Sciatic nerve (tissue), 2 donors: ENCODE results near the gene THAP8. TPM values are rescaled to one million over a fixed set of nuclear protein-coding genes. Genes with fewer than 3 reads are reported as not detected.
A peak's percentile ranks its signal among the peaks of the same experiment; 100 is the strongest.
"Not testable (repeated sequence)": the region's sequence is repeated elsewhere in the genome, so short reads cannot be mapped to it uniquely, and the experiment has no call there.

ENCODE experiments used
- ATAC-seq: fragments of 200-7000 bp; cut with Tn5 transposase; one replicate; pipeline ENCODE4 v1.9.1; 2020; ENCODE audit warnings: mild to moderate bottlenecking, moderate library complexity
- DNase-seq: peaks from one replicate; pipeline ENCODE4 v3.0.0-alpha.2; 2020; ENCODE audit warnings: low spot score
- intact Hi-C: fragments of 100-400 bp; cut with DNase I; formaldehyde crosslinking; loops from one replicate; pipeline ENCODE4 v1.14.2; 2022
- total RNA-seq: library from RNA; stranded (reverse); fragmentation: NEBNext Ultra II Directional; extraction: Animal tissue kit (Norgen Biotek cat#: 25700); gene quantifications from one replicate; pipeline ENCODE4 v1.2.1, GENCODE V29; 2021
- donor health status: DM: no; HTN: no; CAD: no.
- donor health status: DM: no; HTN: no; CAD: no.

THAP8 gene
- total RNA-seq, 1 donor from 2014 or later: 10.5 TPM

GRCh38 chr19:36073121-36073876 lies 19.2 kb upstream of the THAP8 start:
- intact Hi-C loops: no loop called here
- DNase-seq (no peak), ATAC-seq (no peak)

- DNase-seq (no peak), ATAC-seq (no peak)
- intact Hi-C loops: no loop called here
These were observed 18.0 kb upstream of the THAP8 start for GRCh38 chr19:36072081-36072480.

GRCh38 chr19:36068810-36069499 lies 14.9 kb upstream of the THAP8 start:
- not testable (repeated sequence) for DNase-seq, ATAC-seq
- intact Hi-C loops: loop anchor here (10.0 kb wide), 1 partner anchor 46 kb away; the partner anchor contains the start of genes OVOL3, POLR2I and TBCB

- DNase-seq (no peak), ATAC-seq (no peak)
- intact Hi-C loops: loop anchor here (10.0 kb wide), 1 partner anchor 47 kb away; the partner anchor contains the start of genes OVOL3, POLR2I and TBCB
These were observed 13.6 kb upstream of the THAP8 start for GRCh38 chr19:36067681-36068080.

- intact Hi-C loops: loop anchor here (10.0 kb wide), 1 partner anchor 50 kb away; the partner anchor contains the start of genes OVOL3, POLR2I and TBCB
- DNase-seq: no peak
- ATAC-seq: no peak
These were observed 10.7 kb upstream of the THAP8 start for GRCh38 chr19:36064826-36065225.

GRCh38 chr19:36061367-36061766 lies 7.3 kb upstream of the THAP8 start:
- intact Hi-C loops: loop anchor here (10.0 kb wide), 1 partner anchor 53 kb away; the partner anchor contains the start of genes OVOL3, POLR2I and TBCB
- ATAC-seq (no peak), DNase-seq (no peak)

- DNase-seq: peak; percentile 81
- peak; percentile 91 for ATAC-seq
- intact Hi-C loops: loop anchor here (10.0 kb wide), 1 partner anchor 54 kb away; the partner anchor contains the start of genes OVOL3, POLR2I and TBCB
These were observed 6.3 kb upstream of the THAP8 start for GRCh38 chr19:36060430-36060829.

- ATAC-seq (no peak), DNase-seq (no peak)
- intact Hi-C loops: loop anchor here (10.0 kb wide), 2 partner anchors 105 to 675 kb away; no protein-coding TSS in a partner anchor
These were observed 5.3 kb upstream of the THAP8 start for GRCh38 chr19:36059180-36059910.

GRCh38 chr19:36058481-36059179 lies 4.5 kb upstream of the THAP8 start:
- intact Hi-C loops: loop anchor here (10.0 kb wide), 2 partner anchors 106 to 676 kb away; no protein-coding TSS in a partner anchor

GRCh38 chr19:36054733-36055686 lies 925 bp upstream of the THAP8 start, which contains the start of gene WDR62:
TSS of gene WDR62 (plus strand) at chr19:36054897. CDS start at chr19:36054972, 75 bp downstream.
- intact Hi-C loops: loop anchor here (10.0 kb wide), 2 partner anchors 110 to 680 kb away; no protein-coding TSS in a partner anchor
- peak; percentile 91 for ATAC-seq
- peak; percentile 97 for DNase-seq

More at GRCh38 chr19:36058481-36059179, 4.5 kb upstream of the THAP8 start:
- ATAC-seq (no peak), DNase-seq (no peak)

- intact Hi-C loops: loop anchor here (10.0 kb wide), 2 partner anchors 113 to 683 kb away; no protein-coding TSS in a partner anchor
- no peak for DNase-seq
- no peak for ATAC-seq
These were observed 2.4 kb downstream of the THAP8 start for GRCh38 chr19:36051637-36052036.

- intact Hi-C loops: loop anchor here (10.0 kb wide), 2 partner anchors 114 to 684 kb away; no protein-coding TSS in a partner anchor
- no peak for DNase-seq
- ATAC-seq: no peak
These were observed 2.8 kb downstream of the THAP8 start for GRCh38 chr19:36051236-36051635.

GRCh38 chr19:36049080-36049698 lies 4.9 kb downstream of the THAP8 start:
- no peak for DNase-seq

GRCh38 chr19:36047835-36048234 lies 6.2 kb downstream of the THAP8 start:
- no peak for DNase-seq
- intact Hi-C loops: no loop called here
- no peak for ATAC-seq

More at GRCh38 chr19:36049080-36049698, 4.9 kb downstream of the THAP8 start:
- intact Hi-C loops: no loop called here
- ATAC-seq: no peak

GRCh38 chr19:36046443-36047050 lies 7.5 kb downstream of the THAP8 start:
- intact Hi-C loops: no loop called here
- ATAC-seq (no peak), DNase-seq (no peak)

GRCh38 chr19:36043952-36044351 lies 10.1 kb downstream of the THAP8 start:
- DNase-seq: no peak
- ATAC-seq: no peak
- intact Hi-C loops: no loop called here
